Mesenteric fat pad (tissue), 1 donor: Measurements from ENCODE around the gene LINC01488. TPM values are rescaled to one million over a fixed set of nuclear protein-coding genes. Genes with fewer than 3 reads are reported as not detected.

Experiments used
- DNase-seq: peaks from one replicate; pipeline ENCODE4 v3.0.0-alpha.2; 2020; ENCODE audit warnings: low spot score
- total RNA-seq: library from RNA; stranded (reverse); fragmentation: NEBNext Ultra II Directional; extraction: Animal tissue kit (Norgen Biotek cat#: 25700); gene quantifications from one replicate; pipeline ENCODE4 v1.2.1, GENCODE V29; 2021
- donor health status: DM: yes; HTN: yes; CAD: no.

Gene LINC01488
- total RNA-seq, 1 donor from 2014 or later = not detected

GRCh38 chr11:69444381-69445130 is 36.9 kb upstream of the LINC01488 start:
- DNase-seq = no peak

GRCh38 chr11:69445131-69445470 is 36.4 kb upstream of the LINC01488 start:
- no peak for DNase-seq

GRCh38 chr11:69446108-69446507 is 35.4 kb upstream of the LINC01488 start:
- DNase-seq = no peak

- no peak for DNase-seq
These were observed 33.7 kb upstream of the LINC01488 start for GRCh38 chr11:69447786-69448185.

GRCh38 chr11:69448471-69449284 is 32.8 kb upstream of the LINC01488 start:
- DNase-seq = no peak

- DNase-seq = no peak
These were observed 32.0 kb upstream of the LINC01488 start for GRCh38 chr11:69449320-69450063.

- DNase-seq = no peak
These were observed 31.2 kb upstream of the LINC01488 start for GRCh38 chr11:69450064-69450856.

GRCh38 chr11:69450857-69451220 is 30.6 kb upstream of the LINC01488 start:
- DNase-seq = no peak

- DNase-seq = no peak
These were observed 30.2 kb upstream of the LINC01488 start for GRCh38 chr11:69451289-69451688.

GRCh38 chr11:69452206-69452987 is 29.1 kb upstream of the LINC01488 start:
- no peak for DNase-seq

- no peak for DNase-seq
These were observed 28.3 kb upstream of the LINC01488 start for GRCh38 chr11:69453151-69453550.

- DNase-seq = no peak
These were observed 27.4 kb upstream of the LINC01488 start for GRCh38 chr11:69454018-69454417.

- no peak for DNase-seq
These were observed 25.5 kb upstream of the LINC01488 start for GRCh38 chr11:69455969-69456368.

GRCh38 chr11:69456712-69457111 is 24.8 kb upstream of the LINC01488 start:
- DNase-seq = no peak

- DNase-seq = no peak
These were observed 21.5 kb upstream of the LINC01488 start for GRCh38 chr11:69459848-69460539.

- no peak for DNase-seq
These were observed 20.8 kb upstream of the LINC01488 start for GRCh38 chr11:69460540-69461257.

- DNase-seq = no peak
These were observed 20.0 kb upstream of the LINC01488 start for GRCh38 chr11:69461272-69461962.
